Heart left ventricle (tissue), 16 donors: Measurements from ENCODE around the gene RPS6KC1. TPM values are rescaled to one million over a fixed set of nuclear protein-coding genes. Genes with fewer than 3 reads are reported as not detected.

Experiments
- ATAC-seq, 4 donors: fragments of 200-7000 bp; cut with Tn5 transposase; one replicate each; pipeline ENCODE4 v1.9.1; 2020 to 2022; ENCODE audit warnings: moderate library complexity in 4 of 4, mild to moderate bottlenecking in 3 of 4, moderate number of reproducible peaks in 1 of 4
- DNase-seq, 5 donors: peaks; one replicate each; pipeline ENCODE4 v3.0.0-alpha.2; 2020
- H3K27ac ChIP-seq, 12 donors: fragments of 200-600 bp; sonication (generic) in 4 of 12; one replicate each; pipeline versions ENCODE4 v1.5.0 to v1.8.0; 2016 to 2022; ENCODE audit warnings: mild to moderate bottlenecking in 2 of 12
- H3K27me3 ChIP-seq, 9 donors: fragments of 200-600 bp; sonication (generic) in 2 of 9; one replicate each; pipeline versions ENCODE4 v1.5.1 to v1.8.0; 2016 to 2022; ENCODE audit warnings: mild to moderate bottlenecking in 3 of 9
- H3K36me3 ChIP-seq, 9 donors: fragments of 200-600 bp; sonication (generic) in 2 of 9; one replicate each; pipeline versions ENCODE4 v1.5.0 to v1.8.0; 2018 to 2022; ENCODE audit warnings: mild to moderate bottlenecking in 2 of 9
- H3K4me1 ChIP-seq, 12 donors: fragments of 200-600 bp; sonication (generic) in 4 of 12; one replicate each; pipeline versions ENCODE4 v1.5.0 to v1.8.0; 2016 to 2022; ENCODE audit warnings: mild to moderate bottlenecking in 3 of 12
- H3K4me3 ChIP-seq, 12 donors: fragments of 200-600 bp; sonication (generic) in 4 of 12; one replicate each; pipeline versions ENCODE4 v1.5.0 to v1.8.0; 2017 to 2022; ENCODE audit warnings: mild to moderate bottlenecking in 9 of 12, moderate library complexity in 4 of 12
- H3K9me3 ChIP-seq, 12 donors: fragments of 200-600 bp; sonication (generic) in 4 of 12; one replicate each; pipeline versions ENCODE4 v1.5.0 to v1.8.0; 2016 to 2022; ENCODE audit warnings: mild to moderate bottlenecking in 1 of 12
- POLR2A ChIP-seq, 2 donors: fragments of 450-650 bp; IDR thresholded peaks; one replicate each; pipeline ENCODE4 v1.6.1; 2017; ENCODE audit warnings: antibody characterized with exemption in 2 of 2, mild to moderate bottlenecking in 2 of 2, moderate library complexity in 2 of 2
- WGBS, 4 donors: extraction: QIAGEN DNeasy Blood & Tissue Kit in 2 of 4; methylation state at CpG; one replicate each; pipeline versions ENCODE4 v1.1.5 to v1.1.7; 2013 to 2018; 5-methylcytosine and 5-hydroxymethylcytosine counted together
- intact Hi-C, 10 donors: fragments of 100-400 bp; cut with DNase I; formaldehyde crosslinking; loops; one replicate each; pipeline versions ENCODE4 v1.11.1 to v1.14.2; 2022
- polyA plus RNA-seq, 2 donors: library from polyadenylated mRNA; stranded (reverse); fragments of 200-250 nt; gene quantifications; one replicate each; pipeline ENCODE4 v1.2.3, GENCODE V29; 2013
- total RNA-seq, 9 donors: library from RNA; depleted of rRNA in 2 of 9; stranded (reverse); fragments of >200 nt in 2 of 9; fragmentation: NEBNext Ultra II Directional in 3 of 9; extraction: Animal tissue kit (Norgen Biotek cat#: 25700) in 3 of 9; gene quantifications; one replicate each; pipeline versions ENCODE4 v1.1.0 to v1.2.4, GENCODE V29; 2016 to 2023
- TF ChIP-seq, protein P1 (sequence below), 12 donors: fragments of 200-600 bp; sonication (generic) in 4 of 12; IDR thresholded peaks; one replicate each; pipeline versions ENCODE4 v1.5.0 to v1.8.0; 2018 to 2022; ENCODE audit warnings: antibody characterized with exemption in 12 of 12, mild to moderate bottlenecking in 5 of 12
- donor health status: ischemic (EF 13 %, LVEDD 7.1; RV severe dilation, severe dysfunction).
- donor health status: healthy with polysubstance abuse.
- donor health status: DM: no; HTN: yes; CAD: no.
- donor health status: DM: no; HTN: no; CAD: no.
- donor health status: ischemic (EF 25% LVEDD 6.9; RV normal size, moderate dysfunction).
- donor health status: ischemic (EF 25% LVEDD 5.7; RV mildly dilated, moderate dysfunction).
- donor health status: healthy.
- donor health status: DM: yes; HTN: yes; CAD: no.
- donor health status: ischemic (EF 35%, LVEDD 5.7; RV mildly dilated, moderate dysfunction).
- donor health status: nonischemic (EF 11% LVEDD 7.7; RV severe dilation, severe dysfunction).
- donor health status: DM: yes; HTN: yes; CAD: no.
- donor health status: PGD.
- donor health status: ischemic (EF 29% LVEDD 5.4; RV normal size, mild dysfunction).
- donor health status: nonischemic (EF 23%, LVEDD 6.1; RV moderate dilation, normal function).

The RPS6KC1 gene
- total and polyA plus RNA-seq, 11 donors, result 3.0 to 15.6 (median 10.4) TPM

DNA sequence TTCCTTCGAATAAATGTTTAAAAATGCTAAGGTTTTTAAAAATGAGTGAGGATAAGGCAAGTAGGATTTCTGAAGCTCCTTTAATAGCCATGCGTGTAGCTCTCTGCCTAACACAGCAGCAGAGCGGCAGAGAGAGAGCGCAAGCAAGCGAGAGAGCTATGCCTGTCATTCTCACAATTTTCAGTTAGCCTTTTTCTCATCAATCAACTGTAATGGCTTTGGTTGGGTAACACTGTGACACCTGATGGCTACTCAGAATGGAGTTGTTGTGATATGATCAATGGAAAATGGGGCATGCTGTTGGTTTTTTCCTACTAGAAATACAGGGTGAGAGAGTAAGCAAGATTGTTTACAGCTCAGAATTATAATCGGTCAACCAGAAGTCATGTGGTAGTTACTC, 198.4 kb downstream of the RPS6KC1 start:
- ATAC-seq, result no peak
- DNase-seq, result no peak
- no peaks in the 10 kb centered on the region for H3K4me1 ChIP-seq
- no peak overlapping the region for H3K4me3 ChIP-seq
- no peak overlapping the region for H3K27ac ChIP-seq
- intact Hi-C loops, result loop anchor here in 7 of 10 donors (5.0 to 10.0 kb wide), 5 partner anchors 125 to 875 kb away; partner anchors contain the start of gene PROX1 (in 1 of the 7)
- no peak for TF ChIP-seq POLR2A (IDR thresholded peaks at IDR 0.05)
- TF ChIP-seq, protein P1, sequence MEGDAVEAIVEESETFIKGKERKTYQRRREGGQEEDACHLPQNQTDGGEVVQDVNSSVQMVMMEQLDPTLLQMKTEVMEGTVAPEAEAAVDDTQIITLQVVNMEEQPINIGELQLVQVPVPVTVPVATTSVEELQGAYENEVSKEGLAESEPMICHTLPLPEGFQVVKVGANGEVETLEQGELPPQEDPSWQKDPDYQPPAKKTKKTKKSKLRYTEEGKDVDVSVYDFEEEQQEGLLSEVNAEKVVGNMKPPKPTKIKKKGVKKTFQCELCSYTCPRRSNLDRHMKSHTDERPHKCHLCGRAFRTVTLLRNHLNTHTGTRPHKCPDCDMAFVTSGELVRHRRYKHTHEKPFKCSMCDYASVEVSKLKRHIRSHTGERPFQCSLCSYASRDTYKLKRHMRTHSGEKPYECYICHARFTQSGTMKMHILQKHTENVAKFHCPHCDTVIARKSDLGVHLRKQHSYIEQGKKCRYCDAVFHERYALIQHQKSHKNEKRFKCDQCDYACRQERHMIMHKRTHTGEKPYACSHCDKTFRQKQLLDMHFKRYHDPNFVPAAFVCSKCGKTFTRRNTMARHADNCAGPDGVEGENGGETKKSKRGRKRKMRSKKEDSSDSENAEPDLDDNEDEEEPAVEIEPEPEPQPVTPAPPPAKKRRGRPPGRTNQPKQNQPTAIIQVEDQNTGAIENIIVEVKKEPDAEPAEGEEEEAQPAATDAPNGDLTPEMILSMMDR (IDR thresholded peaks at IDR 0.05), result no peak
- peaks cover 0 to 10% (median 0%) of the 10 kb centered on the region in 9 donors for H3K36me3 ChIP-seq
- no peaks in the 10 kb centered on the region for H3K9me3 ChIP-seq
- 95 to 99% (median 98%) methylated on average over 6 of the region's 6 CpGs for WGBS, 4 donors
- H3K27me3 ChIP-seq, result no peaks in the 10 kb centered on the region

DNA sequence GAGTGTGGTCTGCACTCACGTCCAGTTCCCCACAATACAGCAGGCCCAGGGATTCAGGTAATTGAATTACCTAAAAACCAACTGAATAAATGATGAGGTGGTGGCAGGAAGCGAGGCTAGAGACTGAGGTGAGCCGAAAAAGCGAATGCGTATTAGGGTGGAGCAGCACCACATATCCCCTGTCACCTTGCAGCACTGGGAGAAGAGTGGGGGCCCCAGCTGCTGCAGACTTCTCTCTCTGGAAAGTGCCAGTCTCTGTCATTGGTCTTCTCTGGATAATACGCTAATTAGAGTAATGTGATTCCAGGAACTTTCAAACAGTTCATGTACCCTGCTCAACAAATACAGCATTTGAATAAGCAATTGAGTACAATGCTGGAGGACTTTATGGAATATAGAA, 199.0 kb downstream of the RPS6KC1 start:
- intact Hi-C loops, result no loop called here
- TF ChIP-seq POLR2A (IDR thresholded peaks at IDR 0.05), result no peak
- TF ChIP-seq, protein P1 (IDR thresholded peaks at IDR 0.05), result no peak
- Histone ChIP-seq H3K27me3 (no peaks in the 10 kb centered on the region), H3K4me3 (no peak overlapping the region), H3K4me1 (no peaks in the 10 kb centered on the region), H3K36me3 (peaks cover 0 to 10% (median 0%) of the 10 kb centered on the region in 9 donors), H3K27ac (no peak overlapping the region), H3K9me3 (no peaks in the 10 kb centered on the region)
- DNase-seq (no peak), ATAC-seq (no peak)
- 93 to 97% (median 96%) methylated on average over 6 of the region's 6 CpGs for WGBS, 4 donors

DNA sequence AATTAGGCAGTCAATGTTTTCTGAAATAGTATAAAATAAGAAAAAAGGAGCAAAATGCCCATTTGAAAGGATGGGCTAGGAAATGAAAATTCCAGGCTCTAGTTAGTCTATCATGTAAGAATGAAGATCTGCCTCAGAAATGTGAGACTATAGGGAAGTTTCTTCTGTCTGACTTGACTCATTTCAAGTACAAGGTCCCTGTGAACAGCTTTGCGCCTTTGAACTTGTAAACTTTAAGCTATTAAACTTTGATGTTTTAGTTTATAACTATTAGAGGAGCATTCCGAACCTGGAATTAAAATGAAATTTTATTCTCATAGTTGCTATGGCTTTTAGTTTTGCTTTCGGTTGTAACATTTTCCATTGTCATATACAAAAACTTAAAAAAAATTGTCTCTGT, 199.4 kb downstream of the RPS6KC1 start:
- DNase-seq (no peak), ATAC-seq (no peak)
- H3K4me3 ChIP-seq, result no peak overlapping the region
- no peaks in the 10 kb centered on the region for H3K27me3 ChIP-seq
- H3K4me1 ChIP-seq, result no peaks in the 10 kb centered on the region
- TF ChIP-seq POLR2A (IDR thresholded peaks at IDR 0.05), result no peak
- TF ChIP-seq, protein P1 (IDR thresholded peaks at IDR 0.05), result no peak
- peaks cover 0 to 10% (median 0%) of the 10 kb centered on the region in 9 donors for H3K36me3 ChIP-seq
- 94 to 98% (median 98%) methylated on average over 3 of the region's 3 CpGs for WGBS, 4 donors
- no peak overlapping the region for H3K27ac ChIP-seq
- intact Hi-C loops, result no loop called here
- no peaks in the 10 kb centered on the region for H3K9me3 ChIP-seq

DNA sequence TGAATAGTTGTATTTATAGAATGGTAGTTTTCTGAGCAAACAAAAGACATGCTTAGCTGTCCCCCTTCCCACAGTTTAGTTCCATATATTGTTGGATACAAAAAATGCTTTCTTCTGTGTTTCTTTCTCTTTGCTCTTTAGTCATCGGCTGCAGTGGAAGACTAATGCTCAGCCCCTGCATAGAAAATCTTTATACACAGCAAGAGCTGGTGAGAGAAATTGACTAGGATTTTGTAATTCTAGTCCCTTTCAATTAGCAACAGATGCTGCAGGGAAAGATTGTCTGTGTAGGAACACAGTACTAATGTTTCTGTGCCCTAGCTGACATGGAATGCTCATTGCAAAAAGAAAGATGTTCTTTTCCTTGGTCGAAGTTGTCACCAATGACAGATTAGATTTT, 200.9 kb downstream of the RPS6KC1 start:
- H3K4me3 ChIP-seq, result no peak overlapping the region
- intact Hi-C loops, result no loop called here
- H3K9me3 ChIP-seq, result no peaks in the 10 kb centered on the region
- DNase-seq, result no peak
- no peak overlapping the region for H3K27ac ChIP-seq
- ATAC-seq, result no peak
- peaks cover 0 to 6% (median 0%) of the 10 kb centered on the region in 9 donors for H3K36me3 ChIP-seq
- TF ChIP-seq POLR2A (IDR thresholded peaks at IDR 0.05), result no peak
- TF ChIP-seq, protein P1 (IDR thresholded peaks at IDR 0.05), result no peak
- H3K4me1 ChIP-seq, result no peaks in the 10 kb centered on the region
- 78 to 89% (median 83%) methylated on average over 2 of the region's 2 CpGs for WGBS, 4 donors
- H3K27me3 ChIP-seq, result no peaks in the 10 kb centered on the region
